ENCODE data around the gene POU2F1.

- TF ChIP-seq CTCF (conservative IDR thresholded peaks at IDR 0.05; ENCODE audit: low read depth, low read length): no peak
- TF ChIP-seq EZH2 (IDR thresholded peaks at IDR 0.05; ENCODE audit: borderline replicate concordance, low read depth, low read length, poor library complexity, severe bottlenecking): no peak
These were observed 60.2 kb downstream of the POU2F1 start for GRCh38 chr1:167280912-167281311.
